HG03565 (cell line): ENCODE data around the gene SLCO2A1.

Source experiments
- ATAC-seq: cut with Tn5 transposase; IDR thresholded peaks from one replicate; pipeline ENCODE4 v1.9.1; 2021; ENCODE audit warnings: mild to moderate bottlenecking, moderate library complexity; ENCODE audit not compliant: unreplicated experiment

SLCO2A1 gene

DNA sequence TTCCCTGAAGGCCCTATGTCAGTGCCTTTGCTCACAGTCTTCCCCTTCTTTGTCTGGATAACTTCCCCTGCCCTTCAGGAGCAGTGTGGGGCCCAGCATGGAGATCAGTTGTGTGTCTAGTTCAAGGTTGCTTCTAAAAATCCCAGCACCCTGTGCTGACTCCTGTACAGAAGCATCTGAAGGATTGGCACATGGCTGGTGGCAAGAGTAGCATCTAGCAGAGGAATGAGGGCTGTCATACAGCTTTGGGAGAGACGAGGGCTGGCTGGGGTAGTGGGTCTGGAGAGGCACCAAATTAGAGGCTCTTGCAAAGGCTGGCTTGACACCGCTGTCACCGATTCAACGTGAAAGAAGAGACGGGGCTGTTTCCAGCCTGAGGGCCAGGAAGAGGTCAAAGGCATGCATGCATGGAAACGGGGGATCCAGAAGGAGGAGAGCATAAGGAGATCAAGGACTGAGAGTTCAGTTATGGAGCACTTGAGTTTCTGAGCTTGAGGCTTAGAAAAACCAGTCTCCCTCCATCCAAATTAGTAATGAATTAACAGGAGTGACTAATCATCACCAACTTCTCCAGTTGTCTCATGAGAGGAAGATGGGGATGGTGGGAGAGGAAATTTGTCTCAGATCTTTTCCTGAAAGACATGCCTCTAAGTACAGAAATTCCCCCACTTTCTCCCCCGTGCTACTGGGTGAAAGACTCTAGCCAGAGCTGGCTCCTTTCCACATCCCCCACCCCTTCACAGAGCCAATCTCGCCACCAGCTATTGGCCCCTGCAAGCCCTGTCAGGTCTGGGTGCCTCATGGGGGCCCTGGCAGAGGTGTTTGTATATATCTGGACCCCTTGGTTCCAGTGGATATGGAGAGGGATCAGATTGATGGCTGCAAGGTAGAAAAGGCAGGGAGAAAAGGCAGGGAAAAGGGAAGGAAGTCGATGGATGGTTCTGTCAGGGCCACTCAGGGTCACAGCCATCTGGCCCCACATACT is 45.9 kb downstream of the SLCO2A1 start:
- no peak for ATAC-seq

DNA sequence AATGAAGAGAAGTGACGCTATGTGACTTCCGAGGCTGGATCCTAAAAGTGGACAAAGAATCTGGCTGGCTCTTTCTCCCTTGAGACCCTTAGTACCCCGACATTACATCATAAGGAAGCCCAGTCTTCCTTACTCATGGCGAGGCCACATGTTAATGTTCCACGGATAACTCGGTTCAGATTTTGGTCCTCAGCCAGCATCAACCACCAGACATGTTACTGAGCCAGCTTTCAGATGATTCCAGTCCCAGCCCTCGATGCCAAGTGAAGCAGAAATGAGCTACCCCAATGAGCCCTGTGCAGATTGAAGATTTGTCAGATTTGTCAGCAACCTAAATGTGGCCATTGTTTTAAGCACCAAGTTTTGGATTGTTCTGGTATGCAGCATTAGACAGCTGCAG is 46.6 kb downstream of the SLCO2A1 start:
- ATAC-seq = no peak

DNA sequence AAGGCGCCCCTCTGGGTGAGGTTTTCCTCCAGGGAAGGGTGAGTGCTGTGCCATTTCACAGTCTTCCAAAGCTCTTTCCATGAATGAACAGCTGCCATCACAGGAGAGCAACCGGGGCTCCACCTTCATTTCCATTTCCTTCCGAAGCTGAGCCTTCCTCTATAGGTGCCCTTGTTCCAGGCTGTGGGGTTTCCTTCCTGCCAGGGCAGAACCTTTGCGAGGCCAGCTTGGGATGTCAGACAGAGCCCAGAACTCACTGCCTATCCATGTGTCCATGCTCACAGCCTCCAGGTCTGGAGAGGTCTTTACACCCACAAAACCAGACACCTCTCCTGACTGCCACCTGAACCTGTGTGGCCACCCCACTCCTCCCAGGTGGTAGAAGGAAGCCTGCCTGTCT is 49.2 kb downstream of the SLCO2A1 start:
- ATAC-seq = no peak

GRCh38 chr3:133980035-133980434 is 49.7 kb downstream of the SLCO2A1 start:
- no peak for ATAC-seq

GRCh38 chr3:133979553-133979952 is 50.2 kb downstream of the SLCO2A1 start:
- ATAC-seq = no peak

GRCh38 chr3:133977568-133977967 is 52.2 kb downstream of the SLCO2A1 start:
- ATAC-seq = no peak

- no peak for ATAC-seq
Measured at GRCh38 chr3:133973249-133973980, 56.3 kb downstream of the SLCO2A1 start.

DNA sequence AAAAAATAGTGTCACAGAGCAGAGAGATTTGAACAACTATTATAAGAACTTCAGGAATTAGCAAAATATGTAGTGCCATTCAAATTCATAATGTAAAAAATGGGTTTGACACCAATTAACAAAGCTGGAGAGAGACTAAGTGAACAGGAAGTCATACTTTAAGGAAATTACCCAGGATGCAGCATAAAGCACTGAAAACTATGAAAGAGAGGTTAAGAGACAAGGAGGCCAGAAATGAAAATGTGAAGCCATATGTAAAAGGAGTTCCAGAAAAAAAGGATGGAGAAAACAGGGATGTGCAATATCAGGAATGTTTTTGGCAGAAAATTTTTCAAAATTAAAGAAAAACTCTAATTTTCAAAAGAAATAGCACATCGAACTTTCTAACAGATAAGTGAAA is 57.6 kb downstream of the SLCO2A1 start:
- no peak for ATAC-seq

- no peak for ATAC-seq
Measured at GRCh38 chr3:133970916-133971315, 58.8 kb downstream of the SLCO2A1 start.

DNA sequence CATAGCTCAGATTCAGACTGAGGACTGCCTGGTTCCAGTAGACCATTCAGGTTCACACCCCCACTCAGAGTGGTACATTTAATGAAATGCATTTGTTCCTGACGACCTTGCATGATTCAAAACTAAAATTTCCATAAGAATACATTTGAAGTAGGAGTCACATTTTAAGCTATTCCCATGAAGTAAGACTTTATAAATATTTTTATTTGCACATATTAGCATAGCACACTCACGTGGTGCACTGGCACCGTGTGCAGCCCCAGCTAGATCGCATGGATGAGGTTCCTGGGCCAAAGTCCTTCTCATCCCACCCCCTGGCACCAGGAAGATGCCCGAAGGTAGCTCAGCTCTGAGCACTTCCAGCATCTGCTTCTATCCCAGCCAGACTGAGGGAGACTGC is 59.4 kb downstream of the SLCO2A1 start:
- no peak for ATAC-seq

DNA sequence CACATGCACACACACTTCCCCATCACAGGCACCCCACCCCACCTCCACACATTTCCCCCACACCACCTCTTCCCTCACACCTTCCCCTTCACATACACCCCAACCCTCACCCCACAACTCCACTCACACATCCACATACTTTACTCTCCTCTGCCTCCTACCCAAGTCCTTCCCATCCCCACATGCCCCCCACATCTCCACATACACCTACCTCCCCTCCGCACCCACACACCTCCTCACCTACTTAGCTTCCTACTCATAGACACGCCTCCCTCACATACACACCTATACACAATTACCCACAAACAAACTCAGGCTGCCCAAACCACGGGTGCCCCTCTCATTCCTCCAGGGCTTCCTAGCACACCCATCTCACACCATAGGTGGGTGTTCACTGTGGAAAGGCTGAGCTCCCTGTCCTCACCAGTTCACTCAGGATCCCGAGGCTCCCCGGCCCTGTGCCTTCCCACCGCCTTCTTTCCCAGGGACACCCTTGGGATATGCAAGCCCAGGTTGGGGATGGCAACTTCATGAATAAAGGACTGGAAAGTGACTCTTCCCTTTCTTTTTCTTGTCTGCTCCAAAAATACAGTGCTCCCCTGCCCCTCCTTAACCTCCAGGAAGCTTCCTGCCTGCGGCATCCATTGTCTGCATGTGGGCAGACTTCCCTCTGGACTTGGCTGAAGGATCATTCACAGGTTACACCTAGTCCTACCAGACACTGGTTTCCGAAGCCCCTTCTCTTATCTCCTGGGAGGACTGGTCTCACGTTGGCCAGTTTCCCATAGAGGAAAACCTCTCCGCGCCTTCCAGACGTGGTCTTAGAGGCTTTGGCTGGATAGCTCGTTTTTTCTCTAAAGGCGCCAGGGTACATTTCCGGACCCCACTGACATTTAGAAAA is 61.5 kb downstream of the SLCO2A1 start:
- ATAC-seq = no peak

- ATAC-seq = no peak
Measured at GRCh38 chr3:133966954-133967353, 62.8 kb downstream of the SLCO2A1 start.

DNA sequence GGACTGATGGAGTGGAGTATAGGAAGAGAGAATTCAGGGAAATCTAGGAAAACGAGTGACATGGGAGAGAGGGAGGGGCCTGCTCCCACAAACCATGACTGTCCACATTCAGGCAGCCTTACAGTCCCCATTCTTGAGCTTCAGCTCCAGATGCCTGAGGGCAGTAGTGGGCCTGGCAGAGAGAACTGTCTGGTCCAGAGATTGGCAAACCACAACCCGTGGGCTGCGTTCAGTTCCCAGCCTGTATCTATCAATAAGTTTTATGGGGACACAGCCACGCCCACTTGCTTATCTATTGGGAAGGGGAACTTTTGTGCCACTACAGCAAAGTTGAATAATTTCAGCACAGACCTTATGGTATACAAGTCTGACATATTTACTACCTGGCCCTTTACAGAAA is 63.8 kb downstream of the SLCO2A1 start:
- no peak for ATAC-seq

- no peak for ATAC-seq
Measured at GRCh38 chr3:133965013-133965570, 64.6 kb downstream of the SLCO2A1 start.

DNA sequence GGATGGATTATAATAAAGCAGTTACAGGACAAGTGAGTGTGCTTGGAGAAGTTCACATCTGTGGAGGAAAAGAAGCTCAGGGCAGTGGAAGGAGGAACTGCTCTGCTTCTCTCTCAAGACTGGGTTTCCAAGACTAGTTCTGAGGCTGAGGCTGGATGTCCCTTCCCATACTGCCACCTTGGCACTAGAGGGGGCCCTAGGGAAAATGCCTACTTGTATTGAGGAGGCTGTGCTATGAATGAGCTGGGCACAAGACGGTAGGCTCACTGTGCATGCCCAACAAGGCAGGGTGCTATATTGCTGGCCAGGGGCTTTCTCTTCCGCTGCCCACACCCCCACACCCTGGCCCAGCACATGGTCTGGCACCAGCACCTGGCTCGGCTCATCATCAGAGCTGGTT is 65.2 kb downstream of the SLCO2A1 start:
- no peak for ATAC-seq

DNA sequence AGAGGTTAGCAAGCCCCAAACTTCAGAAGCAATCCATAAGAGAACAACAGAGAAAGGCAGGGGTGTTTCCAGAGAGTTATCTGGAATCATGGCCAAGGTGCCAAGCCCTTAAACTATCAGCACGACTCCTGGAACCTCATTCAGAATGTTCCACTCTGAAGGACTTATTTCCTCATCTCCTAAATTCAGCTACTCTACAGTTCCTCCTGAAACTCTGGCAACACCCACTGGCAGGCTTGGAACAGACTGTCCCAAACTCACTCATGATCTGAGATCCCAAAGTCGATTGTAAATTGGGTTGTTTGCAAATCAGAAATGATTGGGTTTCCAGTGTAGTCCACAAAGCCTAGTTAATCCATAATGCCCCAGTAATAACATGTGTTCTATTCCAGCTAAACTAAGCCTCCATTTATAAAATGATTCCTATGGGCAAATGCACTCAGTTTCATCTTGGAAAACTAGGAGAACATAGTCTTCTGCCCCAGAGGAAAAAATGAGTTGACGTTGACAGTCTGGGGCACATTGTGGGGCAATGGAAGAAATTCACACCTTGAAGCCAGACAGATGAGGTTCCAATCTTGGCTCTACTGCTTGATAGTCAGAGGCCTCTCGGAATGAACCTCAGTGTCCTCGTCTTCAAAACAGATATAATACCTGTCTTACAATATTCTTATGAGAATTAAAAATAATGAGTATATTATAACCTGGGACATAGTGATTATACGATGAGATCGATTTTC is 65.9 kb downstream of the SLCO2A1 start:
- no peak for ATAC-seq

GRCh38 chr3:133962849-133963248 is 66.9 kb downstream of the SLCO2A1 start:
- ATAC-seq = no peak

- no peak for ATAC-seq
Measured at GRCh38 chr3:133958071-133958805, 71.5 kb downstream of the SLCO2A1 start.

DNA sequence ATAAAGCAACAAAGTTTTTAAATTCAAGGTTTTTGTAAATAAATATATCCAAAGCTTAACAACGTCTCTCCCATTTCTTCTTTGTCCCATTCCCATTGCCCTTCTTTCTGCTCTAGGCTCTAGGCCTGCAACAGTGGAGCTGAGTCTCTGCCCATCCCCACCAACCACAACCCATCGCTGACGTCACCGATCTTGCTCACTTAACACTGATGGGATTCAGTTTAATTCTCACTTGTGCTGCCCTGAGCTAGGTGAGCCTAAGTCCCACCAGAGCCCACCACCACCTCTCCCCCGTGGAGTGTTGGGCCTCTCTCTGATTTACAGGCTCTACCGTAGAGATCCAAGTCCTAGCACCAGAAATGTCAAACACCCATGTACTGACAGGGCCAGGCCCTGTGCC is 72.7 kb downstream of the SLCO2A1 start:
- ATAC-seq = no peak
